ENCODE measurements around the gene TCEANC. TPM values are rescaled to one million over a fixed set of nuclear protein-coding genes. Genes with fewer than 3 reads are reported as not detected.

The TCEANC gene
- total RNA-seq, 1 donor from 2014 or later: 4.1 TPM

- no peaks in the 10 kb centered on the region for H3K27me3 Mint-ChIP-seq
- TF ChIP-seq, protein P1, sequence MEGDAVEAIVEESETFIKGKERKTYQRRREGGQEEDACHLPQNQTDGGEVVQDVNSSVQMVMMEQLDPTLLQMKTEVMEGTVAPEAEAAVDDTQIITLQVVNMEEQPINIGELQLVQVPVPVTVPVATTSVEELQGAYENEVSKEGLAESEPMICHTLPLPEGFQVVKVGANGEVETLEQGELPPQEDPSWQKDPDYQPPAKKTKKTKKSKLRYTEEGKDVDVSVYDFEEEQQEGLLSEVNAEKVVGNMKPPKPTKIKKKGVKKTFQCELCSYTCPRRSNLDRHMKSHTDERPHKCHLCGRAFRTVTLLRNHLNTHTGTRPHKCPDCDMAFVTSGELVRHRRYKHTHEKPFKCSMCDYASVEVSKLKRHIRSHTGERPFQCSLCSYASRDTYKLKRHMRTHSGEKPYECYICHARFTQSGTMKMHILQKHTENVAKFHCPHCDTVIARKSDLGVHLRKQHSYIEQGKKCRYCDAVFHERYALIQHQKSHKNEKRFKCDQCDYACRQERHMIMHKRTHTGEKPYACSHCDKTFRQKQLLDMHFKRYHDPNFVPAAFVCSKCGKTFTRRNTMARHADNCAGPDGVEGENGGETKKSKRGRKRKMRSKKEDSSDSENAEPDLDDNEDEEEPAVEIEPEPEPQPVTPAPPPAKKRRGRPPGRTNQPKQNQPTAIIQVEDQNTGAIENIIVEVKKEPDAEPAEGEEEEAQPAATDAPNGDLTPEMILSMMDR (IDR thresholded peaks at IDR 0.05; ENCODE audit: unreplicated experiment): no peak
- H3K4me1 Mint-ChIP-seq (ENCODE audit: low read depth): peaks cover 8% of the 10 kb centered on the region
- H3K9me3 Mint-ChIP-seq (ENCODE audit: low read depth): peaks cover 12% of the 10 kb centered on the region
- H3K36me3 Mint-ChIP-seq (ENCODE audit: insufficient read depth): peaks cover 5% of the 10 kb centered on the region
- H3K4me3 Mint-ChIP-seq (ENCODE audit: low read depth): no peak overlapping the region
- DNase-seq (ENCODE audit: low spot score, unreplicated experiment): no peak
- H3K27ac Mint-ChIP-seq: no peak overlapping the region
Measured at GRCh38 chrX:13703135-13703534, 50.2 kb downstream of the TCEANC start.

DNA sequence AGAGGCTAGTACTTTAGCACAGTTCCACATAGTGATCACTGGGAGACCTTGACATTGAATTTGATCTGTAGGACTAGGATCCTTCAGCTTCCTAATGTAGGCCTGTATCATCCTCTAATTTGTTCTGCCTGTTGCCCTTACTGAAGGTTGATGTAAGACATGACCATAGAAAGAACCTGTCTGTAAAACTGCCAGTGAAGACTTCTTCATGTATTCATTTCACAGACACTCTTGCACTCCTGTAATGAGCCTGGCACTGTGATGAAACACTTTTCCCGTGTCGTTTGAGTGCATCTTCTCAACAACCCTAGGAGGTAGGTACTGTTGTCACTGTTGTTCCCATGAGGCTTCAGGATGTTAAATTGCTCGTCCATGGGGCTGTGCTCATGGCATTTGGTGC lies 50.6 kb downstream of the TCEANC start:
- Mint-ChIP-seq H3K9me3 (ENCODE audit: low read depth) (peaks cover 12% of the 10 kb centered on the region), H3K27ac (no peak overlapping the region), H3K27me3 (no peaks in the 10 kb centered on the region), H3K4me1 (ENCODE audit: low read depth) (peaks cover 8% of the 10 kb centered on the region), H3K4me3 (ENCODE audit: low read depth) (no peak overlapping the region), H3K36me3 (ENCODE audit: insufficient read depth) (peaks cover 5% of the 10 kb centered on the region)
- no peak for DNase-seq (ENCODE audit: low spot score, unreplicated experiment)
- TF ChIP-seq, protein P1 (IDR thresholded peaks at IDR 0.05; ENCODE audit: unreplicated experiment): no peak

- Mint-ChIP-seq H3K27me3 (no peaks in the 10 kb centered on the region), H3K4me3 (ENCODE audit: low read depth) (no peak overlapping the region), H3K4me1 (ENCODE audit: low read depth) (no peaks in the 10 kb centered on the region), H3K36me3 (ENCODE audit: insufficient read depth) (peaks cover 20% of the 10 kb centered on the region), H3K9me3 (ENCODE audit: low read depth) (peaks cover 13% of the 10 kb centered on the region), H3K27ac (peak overlapping the region; percentile 33)
- TF ChIP-seq, protein P1 (IDR thresholded peaks at IDR 0.05; ENCODE audit: unreplicated experiment): no peak
- DNase-seq (ENCODE audit: low spot score, unreplicated experiment): no peak
Measured at GRCh38 chrX:13711141-13711540, 58.2 kb downstream of the TCEANC start.

Other genes with a start within 250 kb of the TCEANC start
- gene EGFL6, start 83.5 kb upstream of the TCEANC start, total RNA-seq: 0.29 and 0.34 TPM in 2 replicates
- 17.6 and 20.5 TPM in 2 replicates for gene RAB9A, start 36.0 kb downstream of the TCEANC start, total RNA-seq
- gene TRAPPC2, start 81.5 kb downstream of the TCEANC start, total RNA-seq: 22.6 and 23.4 TPM in 2 replicates
- 58.5 and 65.4 TPM in 2 replicates for gene OFD1, start 81.6 kb downstream of the TCEANC start, total RNA-seq
- 20.4 and 21.8 TPM in 2 replicates for gene GPM6B, start 164.0 kb downstream of the TCEANC start, total RNA-seq